DOHH2 (cell line): Measurements from ENCODE around the gene TM4SF5.

Experiments used
- H3F3A ChIP-seq: fragments of 200-600 bp; sonication (generic), shearing (Covaris generic); 2 replicates; pipeline ENCODE4 v1.6.0; 2016; ENCODE audit warnings: antibody characterized with exemption, mild to moderate bottlenecking; ENCODE audit not compliant: control insufficient read depth, insufficient read depth
- H3K27ac ChIP-seq: fragments of 200-600 bp; sonication (generic); 2 replicates; pipeline ENCODE4 v1.5.1; 2014; ENCODE audit warnings: low read depth, mild to moderate bottlenecking, low read length, moderate library complexity
- H3K27me3 ChIP-seq: fragments of 200-600 bp; sonication (generic); 2 replicates; pipeline ENCODE4 v1.6.1; 2014; ENCODE audit warnings: mild to moderate bottlenecking, low read length, mixed read lengths; ENCODE audit not compliant: control insufficient read depth
- H3K36me3 ChIP-seq: fragments of 200-600 bp; sonication (generic); 2 replicates; pipeline ENCODE4 v1.6.1; 2014; ENCODE audit warnings: mild to moderate bottlenecking, low read length, moderate library complexity, mixed read lengths; ENCODE audit not compliant: control insufficient read depth
- H3K4me1 ChIP-seq: fragments of 200-600 bp; sonication (generic); 2 replicates; pipeline ENCODE4 v1.6.1; 2014; ENCODE audit warnings: mild to moderate bottlenecking, low read length, mixed read lengths; ENCODE audit not compliant: control insufficient read depth
- H3K4me2 ChIP-seq: fragments of 200-600 bp; sonication (generic); 2 replicates; pipeline ENCODE4 v1.6.0; 2014; ENCODE audit warnings: mild to moderate bottlenecking, low read length, moderate library complexity
- H3K4me3 ChIP-seq: fragments of 200-600 bp; sonication (generic); 2 replicates; pipeline ENCODE4 v1.5.1; 2014; ENCODE audit warnings: mild to moderate bottlenecking, low read length, mixed read lengths
- H3K79me2 ChIP-seq: fragments of 200-600 bp; sonication (generic); 2 replicates; pipeline ENCODE4 v1.6.1; 2014; ENCODE audit warnings: mild to moderate bottlenecking, low read length, mixed read lengths; ENCODE audit not compliant: control insufficient read depth
- H3K9me2 ChIP-seq: fragments of 200-600 bp; sonication (generic); replicated peaks from 2 replicates; pipeline ENCODE4 v1.6.1; 2014; ENCODE audit warnings: mild to moderate bottlenecking, low read length, mixed read lengths; ENCODE audit not compliant: control insufficient read depth
- H3K9me3 ChIP-seq: fragments of 200-600 bp; sonication (generic); 2 replicates; pipeline ENCODE4 v1.6.1; 2014; ENCODE audit warnings: antibody characterized with exemption, low read length, mixed read lengths; ENCODE audit not compliant: control insufficient read depth, insufficient read depth
- H4K20me1 ChIP-seq: fragments of 200-600 bp; sonication (generic); 2 replicates; pipeline ENCODE4 v1.6.0; 2014; ENCODE audit warnings: low read depth, mild to moderate bottlenecking, antibody characterized with exemption, low read length, moderate library complexity; ENCODE audit not compliant: control insufficient read depth, insufficient read depth
- CTCF ChIP-seq: fragments of 200-600 bp; sonication (generic); IDR thresholded peaks from one replicate; pipeline ENCODE4 v1.5.1; 2014; ENCODE audit warnings: antibody characterized with exemption, mild to moderate bottlenecking, low read depth, low read length; ENCODE audit not compliant: poor library complexity, severe bottlenecking
- EZH2phosphoT487 ChIP-seq: fragments of 200-600 bp; sonication (generic); IDR thresholded peaks from 2 replicates; pipeline ENCODE4 v1.6.1; 2017; ENCODE audit warnings: borderline replicate concordance, mild to moderate bottlenecking, antibody characterized with exemption, low read length, moderate library complexity, mixed read lengths

TM4SF5 gene

GRCh38 chr17:4771519-4772234, at the start of gene TM4SF5:
TM4SF5 (plus strand) TSS chr17:4771886; CDS start chr17:4771923, 37 bp downstream.
- Histone ChIP-seq H3K4me1 (peaks cover 9% of the 10 kb centered on the region), H3K9me2 (no peaks in the 10 kb centered on the region), H3F3A (no peaks in the 10 kb centered on the region), H4K20me1 (no peaks in the 10 kb centered on the region), H3K79me2 (no peaks in the 10 kb centered on the region), H3K27ac (no peak within 1 kb of the TSS), H3K9me3 (no peaks in the 10 kb centered on the region), H3K36me3 (no peaks in the 10 kb centered on the region), H3K27me3 (peaks cover 7% of the 10 kb centered on the region), H3K4me2 (no peak within 1 kb of the TSS), H3K4me3 (no peak within 1 kb of the TSS)
- no peak for TF ChIP-seq EZH2phosphoT487
- no peak for TF ChIP-seq CTCF

- TF ChIP-seq EZH2phosphoT487 (no peak), CTCF (no peak)
- no peaks in the 10 kb centered on the region for H3K9me3 ChIP-seq
- no peaks in the 10 kb centered on the region for H3K79me2 ChIP-seq
- no peaks in the 10 kb centered on the region for H3K9me2 ChIP-seq
- H3K27ac ChIP-seq, result no peak overlapping the region
- H3K27me3 ChIP-seq, result no peaks in the 10 kb centered on the region
- H3K4me1 ChIP-seq, result peaks cover 7% of the 10 kb centered on the region
- H3K4me2 ChIP-seq, result no peak overlapping the region
- no peaks in the 10 kb centered on the region for H4K20me1 ChIP-seq
- H3F3A ChIP-seq, result no peaks in the 10 kb centered on the region
- peaks cover 11% of the 10 kb centered on the region; the same call in 1 of the 2 replicates for H3K36me3 ChIP-seq
- H3K4me3 ChIP-seq, result no peak overlapping the region
These were observed 48.9 kb upstream of the TM4SF5 start for GRCh38 chr17:4722678-4723240.

- Histone ChIP-seq H3K4me1 (peaks cover 7% of the 10 kb centered on the region), H3K27ac (no peak overlapping the region), H3F3A (no peaks in the 10 kb centered on the region), H3K4me2 (no peak overlapping the region), H3K36me3 (peaks cover 4% of the 10 kb centered on the region; the same call in 1 of the 2 replicates), H3K9me2 (no peaks in the 10 kb centered on the region), H3K79me2 (no peaks in the 10 kb centered on the region), H3K9me3 (no peaks in the 10 kb centered on the region), H4K20me1 (no peaks in the 10 kb centered on the region), H3K27me3 (no peaks in the 10 kb centered on the region), H3K4me3 (no peak overlapping the region)
- TF ChIP-seq EZH2phosphoT487, result no peak
- no peak for TF ChIP-seq CTCF
These were observed 47.0 kb upstream of the TM4SF5 start for GRCh38 chr17:4724650-4725049.
